HG03135 (cell line): Measurements from ENCODE around the gene ITM2C.

Experiments used
- ATAC-seq: cut with Tn5 transposase; IDR thresholded peaks from one replicate; pipeline ENCODE4 v1.9.1; 2021; ENCODE audit warnings: mild to moderate bottlenecking, moderate library complexity; ENCODE audit not compliant: unreplicated experiment

Gene ITM2C

GRCh38 chr2:230906471-230907230 is 41.9 kb downstream of the ITM2C start:
- ATAC-seq, result no peak

- no peak for ATAC-seq
These were observed 42.8 kb downstream of the ITM2C start for GRCh38 chr2:230907361-230908091.

GRCh38 chr2:230908092-230908594 is 43.4 kb downstream of the ITM2C start:
- no peak for ATAC-seq

- ATAC-seq, result no peak
These were observed 44.0 kb downstream of the ITM2C start for GRCh38 chr2:230908595-230909191.

GRCh38 chr2:230909841-230910545 is 45.3 kb downstream of the ITM2C start:
- no peak for ATAC-seq

- no peak for ATAC-seq
These were observed 45.9 kb downstream of the ITM2C start for GRCh38 chr2:230910546-230911177.

DNA sequence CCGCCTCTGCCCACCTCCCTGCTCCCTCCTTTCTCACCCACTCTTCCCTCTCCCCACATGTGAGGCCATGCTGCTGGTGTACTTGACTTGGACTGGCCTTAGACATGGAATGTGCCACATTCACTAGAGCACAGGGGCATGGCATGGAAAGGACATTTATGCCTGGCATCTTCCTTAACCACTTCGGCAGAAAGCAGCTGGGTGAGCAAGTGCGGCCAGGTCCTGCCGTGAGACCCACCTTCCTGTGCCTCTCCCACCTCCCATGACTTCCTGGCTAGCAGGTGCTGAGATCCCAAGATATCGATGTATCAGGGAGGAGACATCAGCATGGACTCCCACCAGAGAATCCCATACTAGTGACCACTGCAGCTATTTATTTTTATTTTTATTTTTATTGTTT is 47.3 kb downstream of the ITM2C start:
- ATAC-seq, result no peak

DNA sequence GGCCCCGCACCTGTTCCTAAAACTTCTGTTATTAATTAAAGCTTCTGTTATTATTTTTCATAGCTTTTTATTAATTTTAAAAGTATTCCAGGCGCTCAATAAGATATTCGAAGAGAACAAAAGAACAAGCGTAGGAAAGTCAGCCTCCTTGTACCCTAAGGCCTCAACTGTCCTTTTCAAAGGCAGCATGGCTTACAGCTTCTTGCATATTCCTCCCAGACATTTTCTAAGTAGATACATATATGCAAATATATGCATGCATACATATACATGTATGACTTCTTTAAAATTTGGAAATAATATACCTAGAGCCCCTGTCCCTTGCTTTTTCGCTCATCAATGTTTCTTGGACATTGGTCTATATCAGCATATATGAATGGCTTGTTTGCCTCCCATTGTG is 48.0 kb downstream of the ITM2C start:
- ATAC-seq, result no peak

GRCh38 chr2:230913406-230914143 is 48.8 kb downstream of the ITM2C start:
- ATAC-seq, result no peak

DNA sequence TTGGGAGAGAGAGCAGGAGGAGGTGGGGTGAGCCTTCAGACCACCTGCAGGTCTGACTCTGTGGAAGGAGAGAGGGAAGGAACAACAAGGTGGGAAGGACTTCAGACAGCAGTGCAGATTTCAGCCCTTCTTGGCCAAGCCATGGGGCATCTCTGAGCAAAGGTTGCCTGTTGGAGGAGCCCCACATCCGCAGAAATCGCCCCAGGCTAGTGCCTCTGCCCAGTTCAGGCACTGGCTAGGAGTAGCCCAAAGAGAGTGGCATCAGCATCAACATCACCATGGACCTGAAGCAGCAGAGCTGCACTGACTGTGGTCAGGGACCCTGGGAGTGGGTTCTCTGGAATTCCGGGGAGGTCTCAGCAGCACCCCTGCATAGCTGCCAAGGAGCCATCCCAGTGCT is 50.1 kb downstream of the ITM2C start:
- no peak for ATAC-seq

- ATAC-seq, result no peak
These were observed 50.6 kb downstream of the ITM2C start for GRCh38 chr2:230915319-230915718.

DNA sequence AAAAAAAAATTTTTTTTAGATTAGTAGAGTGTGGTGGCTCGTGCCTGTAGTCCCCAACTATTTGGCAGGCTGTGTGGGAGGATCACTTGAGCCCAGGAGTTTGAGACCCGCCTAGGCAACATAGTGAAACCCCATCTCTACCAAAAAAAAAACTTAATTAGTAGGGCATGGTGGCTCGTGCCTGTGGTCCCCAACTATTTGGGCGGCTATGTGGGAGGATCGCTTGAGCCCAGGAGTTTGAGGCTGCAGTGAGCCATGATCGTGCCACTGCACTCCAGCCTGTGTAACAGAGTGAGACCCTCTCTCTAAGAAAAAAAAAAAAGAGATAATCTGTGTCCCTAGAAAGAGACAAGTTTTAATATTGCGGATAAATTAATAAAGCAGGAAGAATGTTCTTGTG is 51.5 kb downstream of the ITM2C start:
- no peak for ATAC-seq

- no peak for ATAC-seq
These were observed 54.5 kb downstream of the ITM2C start for GRCh38 chr2:230919240-230919639.

DNA sequence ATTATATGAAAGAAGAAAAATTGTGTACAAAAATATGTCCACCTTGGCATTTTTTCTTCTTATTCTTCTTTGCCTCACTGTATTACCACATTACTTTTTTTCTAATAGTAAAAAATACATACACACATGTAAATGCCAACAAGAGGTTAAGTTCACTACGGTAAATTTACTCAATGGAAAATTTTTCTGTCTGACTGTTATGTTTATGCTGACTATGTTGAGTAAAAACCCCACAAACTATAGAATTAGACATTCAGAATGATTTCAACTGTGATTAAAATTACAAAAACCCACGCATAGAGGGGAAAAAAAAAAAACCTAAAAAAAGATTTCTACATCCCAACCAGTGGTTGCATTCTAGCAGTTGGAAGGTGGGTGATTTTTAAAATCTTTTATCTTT is 54.9 kb downstream of the ITM2C start:
- ATAC-seq, result no peak

GRCh38 chr2:230920167-230920566 is 55.4 kb downstream of the ITM2C start:
- ATAC-seq, result no peak

DNA sequence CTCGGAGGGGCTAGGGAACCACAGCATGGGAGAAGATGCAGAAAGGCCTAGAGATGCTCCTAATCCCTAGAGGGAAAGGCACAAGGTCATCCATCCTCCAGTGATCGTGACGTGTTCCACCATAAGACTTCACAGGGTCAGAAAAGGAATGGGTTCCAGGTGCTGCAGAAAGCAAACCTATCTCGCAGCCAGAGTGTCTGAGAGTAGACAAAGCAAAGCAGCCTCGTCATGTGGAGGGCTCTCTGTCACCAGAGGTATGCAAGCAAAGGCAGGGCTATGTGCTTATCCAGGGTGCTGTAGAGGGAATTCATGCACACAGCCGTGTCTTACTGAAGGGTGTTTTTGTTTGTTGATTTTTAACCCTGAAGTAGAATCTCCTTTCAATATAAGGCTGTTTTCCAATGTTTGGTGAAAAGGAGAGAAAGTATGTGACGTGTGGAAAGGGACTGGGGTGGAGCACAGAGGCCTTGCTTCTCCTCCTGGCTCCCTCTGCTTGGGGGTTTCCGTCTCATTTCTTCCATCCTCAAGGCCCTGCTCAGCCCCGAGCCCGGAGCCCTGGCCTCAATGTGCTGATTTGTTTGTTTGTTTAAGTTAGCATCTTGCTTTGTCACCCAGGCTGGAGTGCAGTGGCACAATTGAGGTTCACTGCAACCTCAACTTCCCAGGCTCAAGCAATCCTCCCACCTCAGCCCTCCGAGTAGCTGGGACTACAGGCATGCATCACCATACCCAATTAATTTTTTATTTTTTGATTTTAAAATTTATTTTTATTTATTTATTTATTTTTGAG is 57.3 kb downstream of the ITM2C start:
- no peak for ATAC-seq

- no peak for ATAC-seq
These were observed 58.4 kb downstream of the ITM2C start for GRCh38 chr2:230922951-230923717.

DNA sequence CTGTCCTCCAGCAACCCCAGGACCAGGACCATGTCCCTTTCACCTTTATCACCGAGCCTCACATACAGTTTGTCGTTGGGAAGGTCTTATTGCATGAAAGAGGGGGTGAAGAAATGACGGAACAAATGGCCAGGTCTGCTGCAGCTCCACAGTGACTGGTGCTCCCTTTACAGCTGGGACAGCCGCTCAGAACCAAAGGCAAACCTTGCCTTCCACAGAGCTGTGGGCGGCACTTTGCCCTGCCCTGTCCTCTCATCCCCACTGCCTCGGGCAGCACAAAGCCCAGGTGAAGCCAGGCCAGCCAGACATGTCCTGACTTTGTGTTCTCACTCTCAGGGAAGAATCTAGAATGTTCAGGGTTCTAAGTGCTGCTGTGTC is 59.3 kb downstream of the ITM2C start:
- ATAC-seq, result no peak
